Occipital lobe (tissue), 2 donors: Measurements from ENCODE around the gene ASTN1. TPM values are rescaled to one million over a fixed set of nuclear protein-coding genes. Genes with fewer than 3 reads are reported as not detected.
A peak's percentile ranks its signal among the peaks of the same experiment; 100 is the strongest.

ENCODE experiments used
- DNase-seq: peaks from one replicate; lab custom pipeline; 2025; lab: John Stamatoyannopoulos, UW
- total RNA-seq: library from RNA; depleted of rRNA; stranded (reverse); fragments of >200 nt; gene quantifications from one replicate; pipeline ENCODE4 v1.2.3, GENCODE V29; 2014

The ASTN1 gene
- total RNA-seq, 1 donor from 2014 or later, result 67.4 TPM

- no peak for DNase-seq
These were observed 232.1 kb downstream of the ASTN1 start for GRCh38 chr1:176932114-176933104.

GRCh38 chr1:176931526-176931925 lies 233.0 kb downstream of the ASTN1 start:
- DNase-seq, result no peak

GRCh38 chr1:176926330-176927086 lies 238.0 kb downstream of the ASTN1 start:
- no peak for DNase-seq

GRCh38 chr1:176925223-176925622 lies 239.3 kb downstream of the ASTN1 start:
- DNase-seq, result no peak

GRCh38 chr1:176923283-176923682 lies 241.2 kb downstream of the ASTN1 start:
- DNase-seq, result no peak

GRCh38 chr1:176919386-176920378 lies 244.8 kb downstream of the ASTN1 start:
- DNase-seq, result no peak

GRCh38 chr1:176905648-176906047 lies 258.9 kb downstream of the ASTN1 start:
- DNase-seq, result no peak

- peak; percentile 14 for DNase-seq
These were observed 260.3 kb downstream of the ASTN1 start for GRCh38 chr1:176904057-176904751.

- DNase-seq, result no peak
These were observed 261.0 kb downstream of the ASTN1 start for GRCh38 chr1:176903474-176903873.

GRCh38 chr1:176899321-176899720 lies 265.2 kb downstream of the ASTN1 start:
- DNase-seq, result no peak

- no peak for DNase-seq
These were observed 266.9 kb downstream of the ASTN1 start for GRCh38 chr1:176897350-176898236.

GRCh38 chr1:176896216-176896615 lies 268.3 kb downstream of the ASTN1 start:
- DNase-seq, result no peak

- no peak for DNase-seq
These were observed 270.1 kb downstream of the ASTN1 start for GRCh38 chr1:176894450-176894849.

GRCh38 chr1:176893625-176894352 lies 270.7 kb downstream of the ASTN1 start:
- DNase-seq, result no peak

GRCh38 chr1:176888471-176889032 lies 276.0 kb downstream of the ASTN1 start:
- DNase-seq, result no peak

- DNase-seq, result no peak
These were observed 278.8 kb downstream of the ASTN1 start for GRCh38 chr1:176885751-176886150.

- DNase-seq, result no peak
These were observed 279.2 kb downstream of the ASTN1 start for GRCh38 chr1:176885341-176885740.

GRCh38 chr1:176884911-176885310 lies 279.6 kb downstream of the ASTN1 start:
- DNase-seq, result no peak
